Fibroblast of skin of right biceps (primary cell): ENCODE measurements around the gene GALNT17.
"Not testable (repeated sequence)": the region's sequence is repeated elsewhere in the genome, so short reads cannot be mapped to it uniquely, and the experiment has no call there.

ENCODE experiments used
- DNase-seq: peaks from one replicate; pipeline ENCODE4 v3.0.0-alpha.2; 2013

GALNT17 gene

DNA sequence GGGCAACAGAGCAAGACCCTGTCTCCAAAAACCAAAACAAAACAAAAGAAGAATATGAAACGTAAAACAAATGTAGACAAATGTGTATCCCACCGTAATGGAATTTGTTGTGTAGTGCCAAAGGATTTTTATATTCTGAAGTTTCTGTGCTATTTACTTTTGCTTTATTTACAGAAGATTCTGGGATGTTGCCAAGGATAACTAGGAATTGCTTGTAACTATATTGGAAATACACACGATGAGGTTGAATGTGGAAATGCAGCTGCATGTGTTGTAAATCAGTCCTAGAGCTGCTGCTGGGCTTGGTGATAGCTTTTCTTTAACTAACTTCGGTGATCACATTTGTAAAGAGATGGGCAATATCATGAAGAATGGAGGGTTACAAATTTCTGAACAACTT, 39.5 kb downstream of the GALNT17 start:
- no peak for DNase-seq

- peak; percentile 1 for DNase-seq
Observed at GRCh38 chr7:71173955-71174354, 42.0 kb downstream of the GALNT17 start.

GRCh38 chr7:71182438-71182935, 50.5 kb downstream of the GALNT17 start:
- no peak for DNase-seq

GRCh38 chr7:71184136-71184535, 52.2 kb downstream of the GALNT17 start:
- no peak for DNase-seq

GRCh38 chr7:71184609-71185008, 52.7 kb downstream of the GALNT17 start:
- no peak for DNase-seq

DNA sequence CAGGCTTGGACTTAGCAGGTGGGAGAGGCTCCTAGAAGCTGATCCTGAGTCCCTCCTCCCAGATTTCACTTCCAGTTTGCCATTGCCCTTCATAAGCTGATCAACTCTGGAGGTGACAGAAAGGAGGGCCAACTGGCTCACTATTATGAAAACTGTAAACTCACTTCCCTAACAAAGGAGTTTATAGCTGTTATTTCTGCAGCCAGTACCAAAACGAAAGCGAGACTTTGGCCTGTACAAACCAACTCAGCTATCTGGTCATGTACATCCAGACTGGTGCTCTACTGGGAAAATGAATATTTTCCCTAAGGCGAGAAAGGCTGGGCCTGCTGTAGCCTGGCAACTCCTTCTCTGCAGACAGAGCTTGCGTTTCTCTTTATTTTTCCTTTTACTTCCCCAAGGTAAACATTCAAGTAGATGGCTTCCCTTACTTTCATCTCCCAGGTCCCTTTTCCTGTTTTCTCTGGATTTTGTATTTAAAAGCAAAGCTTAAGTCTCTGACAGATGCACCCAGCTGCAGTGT, 54.7 kb downstream of the GALNT17 start:
- no peak for DNase-seq

- DNase-seq, result no peak
Observed at GRCh38 chr7:71191771-71192170, 59.8 kb downstream of the GALNT17 start.

DNA sequence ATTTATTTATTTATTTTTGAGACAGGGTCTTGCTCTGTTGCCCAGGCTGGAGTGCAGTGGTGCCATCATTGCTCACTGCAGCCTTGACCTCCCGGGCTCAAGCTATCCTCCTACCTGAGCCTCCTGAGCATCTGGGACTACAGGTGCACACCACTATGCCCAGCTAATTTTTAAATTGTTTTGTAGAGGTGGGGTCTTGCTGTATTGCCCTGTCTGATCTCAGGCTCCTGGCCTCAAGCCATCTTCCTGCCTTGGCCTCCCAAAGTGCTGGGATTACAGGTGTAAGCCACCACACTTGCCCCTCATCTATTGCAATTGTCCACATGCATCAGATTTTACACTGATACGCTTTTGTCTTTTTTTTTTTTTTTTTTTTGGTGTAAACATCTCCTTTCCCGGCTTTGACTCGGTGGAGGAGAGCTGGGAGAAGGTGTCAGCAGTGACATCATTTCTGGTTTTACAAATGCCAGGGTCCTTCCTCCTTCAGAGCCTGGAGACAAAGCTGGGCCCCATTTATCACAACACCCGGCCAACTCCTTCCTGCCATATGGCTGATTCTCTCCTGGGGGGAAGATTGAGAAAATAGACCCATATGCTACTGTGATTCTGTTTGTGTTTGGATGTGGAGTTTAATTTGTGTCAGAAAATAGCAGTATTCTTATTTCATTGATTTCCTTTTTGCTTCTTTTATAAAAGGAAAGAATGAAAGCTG, 61.3 kb downstream of the GALNT17 start:
- no peak for DNase-seq

- no peak for DNase-seq
Observed at GRCh38 chr7:71198391-71198790, 66.4 kb downstream of the GALNT17 start.

GRCh38 chr7:71198887-71199286, 66.9 kb downstream of the GALNT17 start:
- no peak for DNase-seq

GRCh38 chr7:71206184-71206583, 74.2 kb downstream of the GALNT17 start:
- DNase-seq, result no peak

GRCh38 chr7:71208881-71209280, 76.9 kb downstream of the GALNT17 start:
- DNase-seq, result no peak

DNA sequence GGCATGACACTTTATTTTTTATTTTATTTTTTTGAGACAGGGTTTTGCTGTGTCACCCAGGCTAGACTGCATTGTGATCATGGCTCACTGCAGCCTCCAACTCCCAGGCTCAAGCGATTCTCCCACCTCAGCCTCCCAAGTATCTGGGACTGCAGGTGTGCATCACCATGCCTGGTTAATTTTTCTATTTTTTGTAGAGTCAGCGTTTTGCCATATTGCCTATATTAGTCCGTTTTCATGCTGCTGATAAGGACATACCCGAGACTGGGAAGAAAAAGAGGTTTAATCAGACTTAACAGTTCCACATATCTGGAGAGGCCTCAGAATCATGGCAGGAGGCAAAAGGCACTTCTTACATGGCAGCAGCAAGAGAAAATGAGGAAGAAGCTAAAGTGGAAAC, 77.5 kb downstream of the GALNT17 start:
- DNase-seq, result not testable (repeated sequence)

DNA sequence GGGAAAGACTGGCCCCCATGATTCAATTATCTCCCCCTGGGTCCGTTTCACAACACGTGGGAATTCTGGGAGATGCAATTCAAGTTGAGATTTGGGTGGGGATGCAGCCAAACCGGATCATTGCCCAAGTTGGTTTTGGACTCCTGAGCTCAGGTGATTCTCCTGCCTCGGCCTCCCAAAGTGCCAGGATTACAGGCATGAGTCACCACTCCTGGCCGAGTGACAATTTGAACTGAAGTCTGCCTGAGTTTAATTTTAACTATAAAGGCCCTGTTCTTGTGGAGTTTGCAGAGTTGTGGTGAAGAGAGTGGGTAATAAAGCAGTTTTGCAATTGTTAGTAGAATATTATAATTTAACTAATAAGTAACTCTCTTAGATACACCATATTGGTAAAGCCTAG, 78.3 kb downstream of the GALNT17 start:
- DNase-seq, result no peak

- DNase-seq, result not testable (repeated sequence)
Observed at GRCh38 chr7:71212433-71212832, 80.5 kb downstream of the GALNT17 start.

GRCh38 chr7:71216211-71216610, 84.3 kb downstream of the GALNT17 start:
- no peak for DNase-seq

DNA sequence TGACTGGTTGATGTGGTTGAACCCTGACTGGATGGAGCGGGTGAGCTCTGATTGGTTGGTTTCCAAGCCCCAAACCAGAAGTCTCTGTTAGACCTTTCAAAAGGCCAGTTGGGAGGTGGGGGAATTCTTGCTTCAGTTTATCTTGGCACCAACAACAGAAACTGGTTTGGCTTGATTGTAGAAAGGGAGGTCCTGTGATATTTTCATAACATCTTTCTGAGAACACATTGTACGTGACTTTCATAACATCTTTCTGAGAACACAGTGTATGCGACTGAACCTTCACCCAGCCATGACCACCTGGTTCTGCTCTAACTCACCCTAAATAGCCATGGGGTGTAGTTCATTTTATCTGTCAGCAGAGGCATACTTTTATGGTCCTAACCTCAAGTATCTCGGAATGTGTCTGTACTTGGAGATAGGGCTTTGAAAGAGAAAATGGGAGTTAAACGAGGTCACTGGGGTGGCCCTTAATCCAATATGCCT, 88.3 kb downstream of the GALNT17 start:
- DNase-seq, result no peak

DNA sequence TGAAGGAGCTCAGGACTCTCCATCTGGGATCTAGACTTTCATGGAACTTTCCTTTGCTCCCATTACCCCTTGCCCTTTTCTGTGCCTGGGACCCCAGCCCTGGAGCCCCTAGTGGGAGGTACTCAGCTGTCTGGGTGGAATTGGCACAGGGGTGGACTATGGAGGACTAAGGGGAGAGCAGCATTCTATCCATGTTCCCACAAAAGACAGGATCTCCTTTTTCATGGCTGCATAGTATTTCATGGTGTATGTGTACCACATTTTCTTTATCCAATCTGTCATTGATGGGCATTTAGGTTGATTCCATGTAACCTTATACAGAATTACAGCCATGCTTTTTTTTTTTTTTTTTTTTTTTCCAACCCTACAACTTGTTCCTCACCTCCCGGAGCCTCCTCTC, 89.1 kb downstream of the GALNT17 start:
- DNase-seq, result no peak

DNA sequence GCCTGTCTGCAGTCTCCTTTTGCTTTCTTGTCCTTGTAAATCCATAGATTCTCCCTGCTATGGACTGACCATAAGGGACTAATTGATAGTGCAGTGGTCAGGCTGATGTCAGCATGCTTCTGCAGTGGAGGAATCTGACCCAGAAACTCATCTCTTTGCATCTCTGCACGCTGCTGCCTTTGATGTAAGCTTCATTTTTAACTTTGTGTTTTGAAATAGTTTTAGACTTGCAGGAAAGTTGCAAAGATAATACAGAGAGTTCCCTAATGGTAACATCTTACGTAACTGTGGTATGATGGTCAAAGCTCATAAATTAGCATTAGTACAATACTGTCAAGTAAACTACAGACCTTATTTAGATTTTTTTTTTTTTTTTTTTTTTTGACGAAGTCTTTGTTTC, 89.6 kb downstream of the GALNT17 start:
- DNase-seq, result no peak

- no peak for DNase-seq
Observed at GRCh38 chr7:71227126-71227525, 95.2 kb downstream of the GALNT17 start.

- DNase-seq, result no peak
Observed at GRCh38 chr7:71229148-71229547, 97.2 kb downstream of the GALNT17 start.

DNA sequence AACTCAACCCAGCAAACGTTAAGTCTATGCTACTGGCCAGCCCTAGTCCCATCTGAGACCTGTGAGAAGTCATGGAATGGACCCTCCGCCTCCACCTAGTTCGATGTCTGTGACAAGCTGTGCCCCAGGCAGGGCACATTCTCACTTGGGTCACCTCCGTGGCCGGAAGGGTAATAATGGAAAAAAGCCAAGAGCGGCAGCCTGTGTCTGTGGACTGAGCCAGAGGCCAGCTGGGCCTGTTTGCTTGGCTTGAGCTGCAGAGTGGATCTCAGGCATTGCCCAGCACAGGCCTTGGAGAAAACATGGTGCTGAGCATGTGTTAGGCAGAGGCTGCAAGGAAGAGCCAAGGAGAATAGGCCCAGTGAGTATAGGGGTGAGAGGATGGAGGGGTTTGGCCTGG, 97.8 kb downstream of the GALNT17 start:
- no peak for DNase-seq

DNA sequence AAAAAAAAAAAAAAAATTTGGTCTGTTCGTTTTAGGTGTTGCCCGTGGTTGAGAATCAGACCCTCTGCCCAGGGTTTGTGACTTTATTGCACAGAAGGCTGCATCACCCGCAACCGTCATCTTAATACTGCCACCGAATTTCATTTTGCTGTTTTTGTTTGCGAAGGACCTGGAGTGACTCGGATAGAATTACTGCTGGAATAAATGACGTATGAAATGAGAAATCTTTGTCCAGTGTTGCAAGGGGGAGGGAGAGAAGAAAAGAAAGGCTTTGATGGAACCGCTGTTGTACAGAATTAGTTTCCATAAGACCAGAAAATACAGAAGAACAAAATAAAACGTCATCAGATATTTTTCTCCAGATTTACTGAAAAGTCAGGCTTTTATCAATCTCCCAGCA, 103.3 kb downstream of the GALNT17 start:
- no peak for DNase-seq

DNA sequence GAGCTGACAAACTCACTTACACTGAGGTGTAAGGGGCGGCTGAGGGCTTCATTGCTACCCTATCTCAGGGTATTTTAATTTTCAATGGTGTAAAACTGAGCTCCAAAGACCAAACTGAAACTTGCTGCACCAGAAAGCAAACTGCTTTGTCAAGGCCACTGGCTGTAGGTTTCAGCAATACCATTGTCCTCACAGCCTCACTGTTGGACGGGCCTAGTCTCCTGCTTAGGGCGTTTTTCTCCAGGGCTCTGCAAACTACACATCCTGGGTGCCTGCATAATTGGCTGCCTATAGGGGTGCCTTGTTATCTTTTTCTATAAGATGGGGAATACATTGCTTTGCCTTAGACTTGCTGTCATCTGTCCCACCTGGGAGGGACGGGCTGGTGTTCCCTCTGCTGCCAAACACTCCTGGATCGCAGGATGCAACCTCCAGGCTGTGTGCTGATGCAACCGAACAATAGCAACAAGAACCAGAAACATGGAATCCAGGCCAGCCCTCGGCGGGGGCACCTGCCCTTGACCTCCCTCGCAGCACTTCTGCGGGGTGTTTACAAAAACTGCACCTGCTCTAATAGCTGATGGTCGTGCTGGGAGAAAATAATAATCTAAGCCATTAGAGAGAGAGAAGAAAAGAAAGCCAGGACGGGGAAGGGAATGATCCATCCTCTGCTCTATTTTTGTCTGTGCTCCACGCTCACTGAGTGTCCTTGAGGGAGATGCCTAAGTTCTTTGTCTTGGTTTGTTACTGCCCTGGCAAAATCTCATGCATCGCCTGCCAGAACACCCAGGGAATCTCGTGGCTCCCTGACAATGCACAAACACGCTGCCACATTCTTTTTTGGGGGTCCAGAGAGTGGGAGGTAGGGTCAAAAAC, 104.5 kb downstream of the GALNT17 start:
- DNase-seq, result no peak
